MCF 10A (cell line): ENCODE results near the gene SMYD3. TPM values are rescaled to one million over a fixed set of nuclear protein-coding genes. Genes with fewer than 3 reads are reported as not detected.

Source experiments
- BruUV-seq: library from RNA; stranded (reverse); fragments of 400-500 nt; replicated peaks from 2 replicates; lab custom pipeline; 2021; lab: Mats Ljungman, UMichigan
- CTCF ChIA-PET: fragments of 300-600 bp; sonication (Branson Sonifier 250); formaldehyde crosslinking; extraction: SDS; loops from one replicate; lab custom pipeline; 2021; ENCODE audit warnings: antibody characterized with exemption, inconsistent platforms; lab: Yijun Ruan, JAX
- POLR2A ChIA-PET: fragments of 300-600, 350-650 bp; sonication (Branson Sonifier 250); formaldehyde crosslinking; extraction: SDS; loops from one replicate; lab custom pipeline; 2020; ENCODE audit warnings: antibody characterized with exemption, inconsistent platforms; lab: Yijun Ruan, JAX
- DNase-seq: peaks from one replicate; pipeline ENCODE4 v3.0.0-alpha.2; 2018; ENCODE audit not compliant: unreplicated experiment
- H3K27ac Mint-ChIP-seq: one replicate; pipeline ENCODE4 v1.8.0; 2022; ENCODE audit warnings: mild to moderate bottlenecking, low read depth, mixed read lengths; ENCODE audit not compliant: unreplicated experiment
- H3K27me3 Mint-ChIP-seq: one replicate; pipeline ENCODE4 v1.8.0; 2022; ENCODE audit warnings: mixed read lengths; ENCODE audit not compliant: insufficient read depth, unreplicated experiment
- H3K36me3 Mint-ChIP-seq: one replicate; pipeline ENCODE4 v1.8.0; 2022; ENCODE audit warnings: mild to moderate bottlenecking, moderate library complexity, mixed read lengths; ENCODE audit not compliant: insufficient read depth, unreplicated experiment
- H3K4me1 Mint-ChIP-seq: one replicate; pipeline ENCODE4 v1.8.0; 2022; ENCODE audit warnings: mixed read lengths; ENCODE audit not compliant: insufficient read depth, unreplicated experiment
- H3K4me3 Mint-ChIP-seq: one replicate; pipeline ENCODE4 v1.8.0; 2022; ENCODE audit warnings: mild to moderate bottlenecking, moderate library complexity, mixed read lengths; ENCODE audit not compliant: unreplicated experiment
- H3K9me3 Mint-ChIP-seq: one replicate; pipeline ENCODE4 v1.8.0; 2022; ENCODE audit warnings: mixed read lengths; ENCODE audit not compliant: unreplicated experiment
- CTCF ChIP-seq: fragments of 200-600 bp; IDR thresholded peaks from one replicate; pipeline ENCODE4 v1.8.0; 2022; ENCODE audit warnings: antibody characterized with exemption, mild to moderate bottlenecking; ENCODE audit not compliant: unreplicated experiment
- intact Hi-C: fragments of 100-400 bp; cut with micrococcal nuclease; formaldehyde crosslinking; loops from 2 replicates; pipeline ENCODE4 v1.14.1; 2022
- total RNA-seq: library from RNA; stranded (reverse); gene quantifications from 2 replicates; pipeline ENCODE4 v1.2.3, GENCODE V29; 2022

Gene SMYD3
- total RNA-seq, 1 experiment from 2014 or later, result 26.9 TPM

GRCh38 chr1:246415028-246415427 is 92.1 kb downstream of the SMYD3 start:
- ChIA-PET CTCF (interaction anchor here (0.5 to 0.8 kb wide), 4 partner anchors 9 to 1755 kb away, joined by 3 to 6 read pairs (median 4); no protein-coding TSS in a partner anchor), POLR2A (no interaction called here)
- Mint-ChIP-seq H3K27me3 (no peaks in the 10 kb centered on the region), H3K4me3 (no peak overlapping the region), H3K27ac (no peak overlapping the region), H3K9me3 (peaks cover 26% of the 10 kb centered on the region), H3K36me3 (peaks cover 6% of the 10 kb centered on the region), H3K4me1 (no peaks in the 10 kb centered on the region)
- no TSS peak for BruUV-seq
- intact Hi-C loops, result no loop called here
- DNase-seq, result no peak
- TF ChIP-seq CTCF, result no peak

- Mint-ChIP-seq H3K27me3 (no peaks in the 10 kb centered on the region), H3K9me3 (peaks cover 16% of the 10 kb centered on the region), H3K4me1 (no peaks in the 10 kb centered on the region), H3K4me3 (no peak overlapping the region), H3K27ac (no peak overlapping the region), H3K36me3 (peaks cover 6% of the 10 kb centered on the region)
- ChIA-PET POLR2A (interaction anchor here (0.7 kb wide), 1 partner anchor 15 kb away, joined by 4 read pairs; no protein-coding TSS in a partner anchor), CTCF (interaction anchor here (0.5 to 2.5 kb wide), 7 partner anchors 11 to 1810 kb away, joined by 3 to 12 read pairs (median 4); no protein-coding TSS in a partner anchor)
- intact Hi-C loops, result no loop called here
- DNase-seq, result no peak
- BruUV-seq, result no TSS peak
- no peak for TF ChIP-seq CTCF
Measured at GRCh38 chr1:246413430-246413829, 93.6 kb downstream of the SMYD3 start.

GRCh38 chr1:246404078-246404477 is 103.0 kb downstream of the SMYD3 start:
- CTCF ChIA-PET, result interaction anchor here (0.5 to 0.8 kb wide), 4 partner anchors 17 to 391 kb away, joined by 3 read pairs; no protein-coding TSS in a partner anchor
- BruUV-seq, result no TSS peak
- Mint-ChIP-seq H3K9me3 (no peaks in the 10 kb centered on the region), H3K27ac (no peak overlapping the region), H3K4me3 (no peak overlapping the region), H3K4me1 (no peaks in the 10 kb centered on the region), H3K27me3 (no peaks in the 10 kb centered on the region), H3K36me3 (no peaks in the 10 kb centered on the region)
- TF ChIP-seq CTCF, result no peak
- POLR2A ChIA-PET, result interaction anchor here (0.6 kb wide), 1 partner anchor 521 kb away, joined by 3 read pairs; no protein-coding TSS in a partner anchor
- no peak for DNase-seq
- intact Hi-C loops, result no loop called here

- no peak for TF ChIP-seq CTCF
- peak; percentile 31 for DNase-seq
- intact Hi-C loops, result no loop called here
- Mint-ChIP-seq H3K9me3 (no peaks in the 10 kb centered on the region), H3K4me1 (no peaks in the 10 kb centered on the region), H3K4me3 (no peak overlapping the region), H3K36me3 (no peaks in the 10 kb centered on the region), H3K27me3 (no peaks in the 10 kb centered on the region), H3K27ac (no peak overlapping the region)
- no TSS peak for BruUV-seq
- ChIA-PET CTCF (interaction anchor here (0.6 to 2.1 kb wide), 3 partner anchors 8 to 53 kb away, joined by 3 to 6 read pairs (median 3); no protein-coding TSS in a partner anchor), POLR2A (interaction anchor here (0.6 to 1.2 kb wide), 4 partner anchors 16 to 273 kb away, joined by 3 to 4 read pairs (median 4); no protein-coding TSS in a partner anchor)
Measured at GRCh38 chr1:246398126-246398813, 108.8 kb downstream of the SMYD3 start.
